Hepatocyte (in vitro differentiated cells): ENCODE measurements around the gene NPAS3. TPM values are rescaled to one million over a fixed set of nuclear protein-coding genes. Genes with fewer than 3 reads are reported as not detected.

Source experiments
- DNase-seq: peaks from one replicate; pipeline ENCODE4 v3.0.0-alpha.2; 2016; ENCODE audit warnings: low spot score
- H2AFZ ChIP-seq: fragments of 200-600 bp; sonication (generic); 2 replicates; pipeline ENCODE4 v1.6.0; 2016; ENCODE audit warnings: antibody characterized with exemption, mild to moderate bottlenecking
- H3K27ac ChIP-seq: fragments of 200-600 bp; sonication (generic); 2 replicates; pipeline ENCODE4 v1.5.1; 2016; ENCODE audit warnings: mild to moderate bottlenecking
- H3K27me3 ChIP-seq: fragments of 200-600 bp; sonication (generic); 2 replicates; pipeline ENCODE4 v1.6.1; 2016
- H3K36me3 ChIP-seq: fragments of 200-600 bp; sonication (generic); replicated peaks from 2 replicates; pipeline ENCODE4 v1.5.1; 2016; ENCODE audit warnings: low read depth; ENCODE audit not compliant: insufficient read depth
- H3K4me1 ChIP-seq: fragments of 200-600 bp; sonication (generic); 2 replicates; pipeline ENCODE4 v1.5.1; 2016; ENCODE audit warnings: mild to moderate bottlenecking, moderate library complexity; ENCODE audit not compliant: insufficient read depth
- H3K4me2 ChIP-seq: fragments of 200-600 bp; sonication (generic); 2 replicates; pipeline ENCODE4 v1.6.0; 2016
- H3K4me3 ChIP-seq: fragments of 200-600 bp; sonication (generic); 2 replicates; pipeline ENCODE4 v1.5.1; 2016; ENCODE audit warnings: mild to moderate bottlenecking
- H3K79me2 ChIP-seq: fragments of 200-600 bp; sonication (generic); 2 replicates; pipeline ENCODE4 v1.6.0; 2017; ENCODE audit warnings: mild to moderate bottlenecking
- H3K9me2 ChIP-seq: fragments of 200-600 bp; sonication (generic); replicated peaks from 2 replicates; pipeline ENCODE4 v1.6.0; 2017; ENCODE audit warnings: mild to moderate bottlenecking; ENCODE audit not compliant: insufficient read depth
- H3K9me3 ChIP-seq: fragments of 200-600 bp; sonication (generic); 2 replicates; pipeline ENCODE4 v1.5.1; 2016; ENCODE audit warnings: low read depth, mild to moderate bottlenecking
- H4K20me1 ChIP-seq: fragments of 200-600 bp; sonication (generic); 2 replicates; pipeline ENCODE4 v1.6.0; 2016; ENCODE audit warnings: mild to moderate bottlenecking; ENCODE audit not compliant: insufficient read depth, poor library complexity, severe bottlenecking
- CTCF ChIP-seq: fragments of 200-600 bp; sonication (generic); IDR thresholded peaks from 2 replicates; pipeline ENCODE4 v1.5.1; 2016; ENCODE audit warnings: antibody characterized with exemption, mild to moderate bottlenecking; ENCODE audit not compliant: poor library complexity
- EZH2 ChIP-seq: fragments of 200-600 bp; sonication (generic); IDR thresholded peaks from 2 replicates; pipeline ENCODE4 v1.6.1; 2016; ENCODE audit warnings: antibody characterized with exemption, mild to moderate bottlenecking, borderline replicate concordance
- EZH2phosphoT487 ChIP-seq: fragments of 200-600 bp; sonication (generic); IDR thresholded peaks from one replicate; pipeline ENCODE4 v1.6.1; 2018; ENCODE audit warnings: antibody characterized with exemption, mild to moderate bottlenecking, low read depth, moderate library complexity; ENCODE audit not compliant: unreplicated experiment, severe bottlenecking
- WGBS: methylation state at CpG from one replicate; pipeline ENCODE4 v1.1.6; 2016; ENCODE audit warnings: low lambda C conversion rate; ENCODE audit errors: missing lambda C conversion rate; 5-methylcytosine and 5-hydroxymethylcytosine counted together
- polyA plus RNA-seq: library from polyadenylated mRNA; unstranded; fragments of >200 nt; fragmentation: Nextera tagmentation; extraction: Ambion mirVana; gene quantifications from 2 replicates; pipeline ENCODE4 v1.2.1, GENCODE V29; 2016
- total RNA-seq: library from RNA; depleted of rRNA; stranded (reverse); fragments of >200 nt; gene quantifications from 2 replicates; pipeline ENCODE4 v1.2.3, GENCODE V29; 2014

Gene NPAS3
- total and polyA plus RNA-seq, 2 experiments from 2014 or later: 0.11 to 1.1 TPM

GRCh38 chr14:33678005-33678404 lies 739.3 kb downstream of the NPAS3 start:
- Histone ChIP-seq H3K4me1 (no peaks in the 10 kb centered on the region), H4K20me1 (no peaks in the 10 kb centered on the region), H3K9me2 (no peaks in the 10 kb centered on the region), H3K4me2 (no peak overlapping the region), H3K79me2 (no peaks in the 10 kb centered on the region), H3K36me3 (no peaks in the 10 kb centered on the region), H3K27me3 (no peaks in the 10 kb centered on the region), H3K4me3 (no peak overlapping the region), H2AFZ (no peak overlapping the region), H3K9me3 (no peaks in the 10 kb centered on the region), H3K27ac (no peak overlapping the region)
- TF ChIP-seq EZH2: no peak
- no peak for TF ChIP-seq CTCF
- no peak for TF ChIP-seq EZH2phosphoT487
- no peak for DNase-seq
- 87% methylated on average over 5 of the region's 5 CpGs for WGBS

DNA sequence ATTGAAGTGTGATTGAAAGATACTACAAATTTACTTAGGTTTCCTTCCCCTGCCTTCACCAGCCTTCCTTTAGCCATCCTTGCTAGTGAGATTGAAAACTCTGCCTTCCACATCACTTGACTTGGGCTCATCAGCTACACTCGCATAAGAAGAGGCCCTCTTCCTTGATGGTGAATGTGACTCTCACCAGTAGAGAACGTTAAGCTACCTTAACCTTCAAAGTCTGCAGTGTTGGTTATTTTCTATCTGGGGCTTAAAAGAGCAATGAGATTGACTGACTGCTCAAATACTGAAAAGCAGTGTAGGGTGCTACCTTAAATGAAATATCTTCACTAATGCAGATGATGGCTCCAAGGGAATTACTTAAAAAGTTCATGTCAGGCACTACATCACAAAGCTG lies 740.3 kb downstream of the NPAS3 start:
- Histone ChIP-seq H2AFZ (no peak overlapping the region), H3K27me3 (no peaks in the 10 kb centered on the region), H3K27ac (no peak overlapping the region), H3K4me3 (no peak overlapping the region), H3K9me3 (no peaks in the 10 kb centered on the region), H3K79me2 (no peaks in the 10 kb centered on the region), H4K20me1 (no peaks in the 10 kb centered on the region), H3K36me3 (no peaks in the 10 kb centered on the region), H3K4me1 (no peaks in the 10 kb centered on the region), H3K9me2 (no peaks in the 10 kb centered on the region), H3K4me2 (no peak overlapping the region)
- TF ChIP-seq CTCF (no peak), EZH2 (no peak), EZH2phosphoT487 (no peak)
- DNase-seq: no peak
- WGBS: 90% methylated on average over 2 of the region's 2 CpGs

DNA sequence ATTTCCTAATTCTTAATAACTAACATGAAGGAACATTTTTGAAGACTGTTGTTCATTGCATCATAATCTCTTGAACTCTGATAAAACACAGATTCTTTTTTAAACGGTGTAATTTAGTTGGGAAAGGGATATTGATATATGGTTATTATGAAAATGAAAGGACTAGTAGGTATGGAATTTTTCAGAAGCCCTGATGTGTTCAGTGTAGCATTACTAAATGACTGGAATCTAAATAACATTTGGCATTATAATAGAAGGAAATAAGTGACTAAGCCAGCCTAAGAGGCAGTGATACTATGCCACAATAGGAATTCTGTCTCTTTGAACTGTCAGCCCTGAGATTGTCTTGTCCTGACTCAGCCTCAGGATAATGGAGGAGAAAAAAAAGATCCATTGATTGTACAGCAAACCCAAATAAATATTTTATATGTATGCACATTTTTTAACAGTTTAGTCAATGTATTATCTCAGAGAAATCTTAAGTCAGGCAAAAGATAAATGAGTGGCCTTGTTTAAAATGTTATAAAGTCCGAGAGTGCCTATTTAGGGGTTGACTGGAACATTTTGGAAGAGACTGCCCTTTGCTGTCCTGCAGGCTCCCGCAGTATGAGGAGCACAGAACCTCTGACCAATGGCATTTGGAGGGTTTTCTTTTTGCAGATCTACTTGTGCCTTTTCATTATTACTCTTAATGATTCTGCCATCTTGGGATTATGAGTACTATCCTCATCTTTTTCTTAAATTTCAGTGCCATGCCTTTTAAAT lies 741.0 kb downstream of the NPAS3 start:
- no peak overlapping the region for H2AFZ ChIP-seq

More for the DNA sequence above, 741.0 kb downstream of the NPAS3 start:
- 56% methylated on average over 3 of the region's 3 CpGs for WGBS
- no peak overlapping the region for H3K27ac ChIP-seq
- no peaks in the 10 kb centered on the region for H3K27me3 ChIP-seq
- H3K4me2 ChIP-seq: no peak overlapping the region
- no peaks in the 10 kb centered on the region for H4K20me1 ChIP-seq
- no peak for TF ChIP-seq EZH2phosphoT487
- no peak for TF ChIP-seq CTCF
- TF ChIP-seq EZH2: no peak
- no peak overlapping the region for H3K4me3 ChIP-seq
- H3K9me2 ChIP-seq: no peaks in the 10 kb centered on the region
- H3K9me3 ChIP-seq: no peaks in the 10 kb centered on the region
- no peaks in the 10 kb centered on the region for H3K4me1 ChIP-seq
- DNase-seq: no peak
- no peaks in the 10 kb centered on the region for H3K36me3 ChIP-seq
- no peaks in the 10 kb centered on the region for H3K79me2 ChIP-seq
